ENCODE measurements around the gene NBPF12.
"Not testable (repeated sequence)": the region's sequence is repeated elsewhere in the genome, so short reads cannot be mapped to it uniquely, and the experiment has no call there.

NBPF12 gene

DNA sequence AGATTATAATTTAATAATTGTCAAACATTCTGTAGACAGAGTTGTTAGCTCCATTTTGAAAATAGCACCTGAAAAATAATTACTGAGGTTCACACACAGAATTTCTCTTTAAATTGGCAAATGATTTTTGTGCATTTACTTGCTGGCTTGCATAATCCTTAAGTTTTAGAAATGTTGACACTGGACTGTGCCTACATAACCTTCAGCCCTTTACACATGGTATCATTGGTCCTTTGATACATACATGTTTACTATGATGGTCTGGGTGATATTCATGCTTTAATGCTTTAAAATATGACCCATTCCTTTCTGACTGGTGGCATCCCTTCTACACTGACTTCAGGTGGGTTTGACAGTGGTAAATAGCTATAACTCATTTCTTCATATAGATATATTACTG lies 17.3 kb upstream of the NBPF12 start:
- not testable (repeated sequence) for H3K18ac ChIP-seq (ENCODE audit: low read length); H3K79me2 ChIP-seq (ENCODE audit: control insufficient read depth, insufficient read depth, low read length); H3K4me3 ChIP-seq (ENCODE audit: low read length); H2BK120ac ChIP-seq (ENCODE audit: low read depth, low read length); H3K79me1 ChIP-seq (ENCODE audit: low read length); H4K5ac ChIP-seq (ENCODE audit: low read length); H3K36me3 ChIP-seq (ENCODE audit: control insufficient read depth, insufficient read depth, low read length); H3K27ac ChIP-seq (ENCODE audit: low read depth, low read length); H2AK5ac ChIP-seq (ENCODE audit: low read length); H3K23ac ChIP-seq (ENCODE audit: low read length); H4K8ac ChIP-seq (ENCODE audit: low read depth, low read length); H3K9ac ChIP-seq (ENCODE audit: low read length); H3K4me2 ChIP-seq (ENCODE audit: low read length); H3K27me3 ChIP-seq (ENCODE audit: insufficient read depth, low read length, poor library complexity); H3K4me1 ChIP-seq (ENCODE audit: control insufficient read depth, low read depth, low read length); DNase-seq; H3K56ac ChIP-seq (ENCODE audit: low read length); H2BK5ac ChIP-seq (ENCODE audit: low read length); H3K4ac ChIP-seq (ENCODE audit: low read depth, low read length); H2BK15ac ChIP-seq (replicated peaks; ENCODE audit: low read depth)

DNA sequence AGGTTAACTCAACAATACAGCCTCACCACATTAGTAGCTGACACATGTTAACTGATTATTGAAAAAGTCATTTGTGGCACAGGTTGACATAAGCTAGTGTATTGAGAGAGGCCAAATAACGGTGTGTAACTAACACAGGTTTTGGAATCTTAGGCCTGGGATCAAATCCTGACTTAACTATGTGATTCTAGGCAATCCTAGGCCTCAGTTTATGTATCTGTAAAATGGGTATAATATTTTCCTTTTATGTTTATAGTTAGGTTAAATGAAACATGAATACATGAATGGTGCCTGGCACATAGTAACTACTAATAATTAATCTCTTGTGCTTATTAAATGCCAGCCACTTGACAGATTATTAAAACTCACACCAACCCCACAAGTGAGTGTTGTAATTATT lies 15.5 kb upstream of the NBPF12 start:
- H3K4me3 ChIP-seq (ENCODE audit: low read length); H2BK120ac ChIP-seq (ENCODE audit: low read depth, low read length); H3K18ac ChIP-seq (ENCODE audit: low read length); H3K9ac ChIP-seq (ENCODE audit: low read length); H3K79me2 ChIP-seq (ENCODE audit: control insufficient read depth, insufficient read depth, low read length); H4K5ac ChIP-seq (ENCODE audit: low read length); H3K36me3 ChIP-seq (ENCODE audit: control insufficient read depth, insufficient read depth, low read length); H3K4me2 ChIP-seq (ENCODE audit: low read length); H2BK5ac ChIP-seq (ENCODE audit: low read length); H4K8ac ChIP-seq (ENCODE audit: low read depth, low read length); DNase-seq; H2BK15ac ChIP-seq (replicated peaks; ENCODE audit: low read depth); H3K56ac ChIP-seq (ENCODE audit: low read length); H3K4me1 ChIP-seq (ENCODE audit: control insufficient read depth, low read depth, low read length); H3K23ac ChIP-seq (ENCODE audit: low read length); H3K27ac ChIP-seq (ENCODE audit: low read depth, low read length); H2AK5ac ChIP-seq (ENCODE audit: low read length); H3K79me1 ChIP-seq (ENCODE audit: low read length); H3K27me3 ChIP-seq (ENCODE audit: insufficient read depth, low read length, poor library complexity); H3K4ac ChIP-seq (ENCODE audit: low read depth, low read length): not testable (repeated sequence)
- WGBS (ENCODE audit: extremely low coverage, insufficient coverage, low lambda C conversion rate): no CpG with 5 or more reads among the region's 1 CpG

DNA sequence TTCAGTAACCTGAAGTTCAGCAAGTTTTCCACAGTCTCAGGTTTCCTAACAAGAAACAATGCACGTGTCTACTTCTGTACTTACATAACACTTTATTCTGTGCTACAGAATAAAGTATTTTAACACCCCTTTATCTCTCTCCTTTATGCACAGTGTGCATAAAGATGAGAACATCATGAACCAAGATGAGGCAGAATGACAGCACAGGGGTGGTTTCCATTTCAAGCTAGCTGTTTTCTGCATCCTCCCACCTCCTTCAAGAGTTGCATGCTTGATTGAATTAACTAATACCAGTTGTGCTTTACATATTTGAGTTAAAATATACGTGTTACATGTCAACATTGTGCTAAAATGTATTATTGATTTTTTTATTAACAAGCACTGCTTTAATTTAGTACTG lies 14.0 kb upstream of the NBPF12 start:
- H3K79me2 ChIP-seq (ENCODE audit: control insufficient read depth, insufficient read depth, low read length); DNase-seq; H4K8ac ChIP-seq (ENCODE audit: low read depth, low read length); H3K9ac ChIP-seq (ENCODE audit: low read length); H3K4me3 ChIP-seq (ENCODE audit: low read length); H3K36me3 ChIP-seq (ENCODE audit: control insufficient read depth, insufficient read depth, low read length); H2BK5ac ChIP-seq (ENCODE audit: low read length); H2BK120ac ChIP-seq (ENCODE audit: low read depth, low read length); H3K4ac ChIP-seq (ENCODE audit: low read depth, low read length); H2AK5ac ChIP-seq (ENCODE audit: low read length); H3K56ac ChIP-seq (ENCODE audit: low read length); H3K27me3 ChIP-seq (ENCODE audit: insufficient read depth, low read length, poor library complexity); H3K79me1 ChIP-seq (ENCODE audit: low read length); H4K5ac ChIP-seq (ENCODE audit: low read length); H2BK15ac ChIP-seq (replicated peaks; ENCODE audit: low read depth); H3K4me2 ChIP-seq (ENCODE audit: low read length); H3K18ac ChIP-seq (ENCODE audit: low read length); H3K27ac ChIP-seq (ENCODE audit: low read depth, low read length); H3K4me1 ChIP-seq (ENCODE audit: control insufficient read depth, low read depth, low read length); H3K23ac ChIP-seq (ENCODE audit: low read length): not testable (repeated sequence)
- WGBS (ENCODE audit: extremely low coverage, insufficient coverage, low lambda C conversion rate): no CpG with 5 or more reads among the region's 2 CpGs

DNA sequence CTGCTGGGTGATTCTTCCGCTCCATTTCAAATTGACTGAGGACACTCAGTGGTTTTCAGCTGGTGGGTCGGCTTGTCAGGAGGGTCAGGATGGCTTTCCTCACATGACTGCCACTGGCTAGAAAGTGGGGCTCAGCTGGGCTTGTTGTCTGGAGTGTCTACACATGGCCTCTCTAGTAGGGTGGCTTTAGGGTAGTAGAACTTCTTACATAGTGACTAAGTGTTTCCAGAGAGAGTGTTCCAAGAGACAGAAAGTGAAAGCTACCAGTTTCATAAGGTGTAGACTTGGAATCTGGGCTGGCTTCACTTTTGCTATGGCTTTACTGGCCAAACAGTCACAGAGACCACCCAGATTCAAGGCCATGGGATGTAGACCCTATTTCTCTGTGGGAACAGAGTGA lies 11.7 kb upstream of the NBPF12 start:
- not testable (repeated sequence) for H3K56ac ChIP-seq (ENCODE audit: low read length); H3K79me2 ChIP-seq (ENCODE audit: control insufficient read depth, insufficient read depth, low read length)
- WGBS (ENCODE audit: extremely low coverage, insufficient coverage, low lambda C conversion rate): no CpG with 5 or more reads among the region's 2 CpGs

DNA sequence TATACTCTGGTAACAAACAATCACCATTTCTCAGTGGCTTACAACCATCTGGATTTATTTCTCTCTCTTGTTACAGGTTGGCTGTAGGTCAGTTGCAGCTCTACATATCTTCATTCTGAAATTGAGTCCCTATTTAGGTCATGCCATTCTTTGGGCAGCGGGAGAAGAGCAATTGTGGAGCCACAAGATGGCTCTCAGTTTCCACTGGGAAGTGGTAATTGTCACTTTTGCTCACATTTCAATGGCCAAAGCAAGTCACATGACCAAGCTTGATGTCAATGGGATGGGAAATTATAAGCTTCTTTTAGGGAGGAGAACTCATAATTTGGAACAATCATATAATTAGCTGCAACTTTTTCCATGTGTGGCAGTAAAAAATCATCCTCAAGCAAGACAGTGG lies 7.9 kb upstream of the NBPF12 start:
- not testable (repeated sequence) for H3K9ac ChIP-seq (ENCODE audit: low read length); H3K4me1 ChIP-seq (ENCODE audit: control insufficient read depth, low read depth, low read length); H2BK120ac ChIP-seq (ENCODE audit: low read depth, low read length); H3K27ac ChIP-seq (ENCODE audit: low read depth, low read length); H3K23ac ChIP-seq (ENCODE audit: low read length); H3K18ac ChIP-seq (ENCODE audit: low read length); DNase-seq; H3K56ac ChIP-seq (ENCODE audit: low read length); H3K36me3 ChIP-seq (ENCODE audit: control insufficient read depth, insufficient read depth, low read length); H2BK5ac ChIP-seq (ENCODE audit: low read length); H3K27me3 ChIP-seq (ENCODE audit: insufficient read depth, low read length, poor library complexity); H4K8ac ChIP-seq (ENCODE audit: low read depth, low read length); H2AK5ac ChIP-seq (ENCODE audit: low read length); H3K4ac ChIP-seq (ENCODE audit: low read depth, low read length); H3K4me2 ChIP-seq (ENCODE audit: low read length); H3K4me3 ChIP-seq (ENCODE audit: low read length); H4K5ac ChIP-seq (ENCODE audit: low read length); H3K79me1 ChIP-seq (ENCODE audit: low read length); H3K79me2 ChIP-seq (ENCODE audit: control insufficient read depth, insufficient read depth, low read length); H2BK15ac ChIP-seq (replicated peaks; ENCODE audit: low read depth)
- WGBS (ENCODE audit: extremely low coverage, insufficient coverage, low lambda C conversion rate): no CpG with 5 or more reads among the region's 1 CpG

More for the DNA sequence above, 11.7 kb upstream of the NBPF12 start:
- not testable (repeated sequence) for H3K18ac ChIP-seq (ENCODE audit: low read length); H3K9ac ChIP-seq (ENCODE audit: low read length); H4K5ac ChIP-seq (ENCODE audit: low read length); DNase-seq; H3K79me1 ChIP-seq (ENCODE audit: low read length); H3K4me2 ChIP-seq (ENCODE audit: low read length); H3K4ac ChIP-seq (ENCODE audit: low read depth, low read length); H2BK5ac ChIP-seq (ENCODE audit: low read length); H3K4me1 ChIP-seq (ENCODE audit: control insufficient read depth, low read depth, low read length); H3K27me3 ChIP-seq (ENCODE audit: insufficient read depth, low read length, poor library complexity); H3K27ac ChIP-seq (ENCODE audit: low read depth, low read length); H3K4me3 ChIP-seq (ENCODE audit: low read length); H3K36me3 ChIP-seq (ENCODE audit: control insufficient read depth, insufficient read depth, low read length); H2BK15ac ChIP-seq (replicated peaks; ENCODE audit: low read depth); H2AK5ac ChIP-seq (ENCODE audit: low read length); H3K23ac ChIP-seq (ENCODE audit: low read length); H4K8ac ChIP-seq (ENCODE audit: low read depth, low read length); H2BK120ac ChIP-seq (ENCODE audit: low read depth, low read length)

DNA sequence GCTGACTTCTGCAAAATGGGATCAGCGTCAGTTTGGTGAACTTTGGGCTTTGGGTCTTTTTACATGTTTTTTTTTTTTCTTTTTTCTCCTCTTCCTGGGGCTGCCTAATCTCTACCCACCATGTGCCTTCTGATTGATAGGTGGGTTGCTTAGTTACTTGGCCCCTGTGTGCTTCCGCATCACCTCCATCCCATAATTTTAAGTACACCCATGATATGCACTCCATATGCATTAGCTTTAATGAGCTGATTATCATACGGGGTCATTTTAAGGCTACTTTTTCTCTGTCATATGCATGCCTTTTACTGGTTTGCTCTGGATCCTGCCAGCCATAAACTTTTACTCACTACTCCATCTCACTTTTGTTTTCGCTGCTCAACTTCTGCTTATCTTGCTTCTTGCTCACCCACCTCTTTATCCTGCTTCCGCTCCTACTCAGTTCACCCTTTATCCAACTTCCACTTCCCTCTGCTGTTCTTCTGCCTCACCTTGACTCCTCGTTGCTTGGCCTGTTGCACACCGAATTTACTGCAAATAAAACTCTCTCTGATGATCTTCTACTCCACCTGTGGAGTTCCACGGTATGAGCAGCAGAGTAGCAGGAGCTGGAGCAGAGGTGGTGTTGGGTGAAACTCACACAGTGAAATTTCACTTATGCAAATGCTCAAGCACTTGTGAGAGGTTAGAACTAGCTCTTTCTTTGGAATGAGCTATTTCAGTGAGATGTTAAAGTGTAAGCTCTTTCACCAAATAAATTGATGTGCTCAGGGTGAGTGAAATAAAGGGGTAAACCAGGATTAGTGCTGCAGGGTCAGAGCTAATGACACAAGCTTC lies 3.5 kb upstream of the NBPF12 start:
- not testable (repeated sequence) for H3K9ac ChIP-seq (ENCODE audit: low read length); H3K56ac ChIP-seq (ENCODE audit: low read length); H3K4me2 ChIP-seq (ENCODE audit: low read length); H3K4me3 ChIP-seq (ENCODE audit: low read length); H3K79me2 ChIP-seq (ENCODE audit: control insufficient read depth, insufficient read depth, low read length); H2BK5ac ChIP-seq (ENCODE audit: low read length); H2AK5ac ChIP-seq (ENCODE audit: low read length); H4K8ac ChIP-seq (ENCODE audit: low read depth, low read length); H2BK15ac ChIP-seq (replicated peaks; ENCODE audit: low read depth); H3K27me3 ChIP-seq (ENCODE audit: insufficient read depth, low read length, poor library complexity); H3K23ac ChIP-seq (ENCODE audit: low read length); H4K5ac ChIP-seq (ENCODE audit: low read length); H3K4ac ChIP-seq (ENCODE audit: low read depth, low read length); H3K4me1 ChIP-seq (ENCODE audit: control insufficient read depth, low read depth, low read length); H3K27ac ChIP-seq (ENCODE audit: low read depth, low read length); H3K79me1 ChIP-seq (ENCODE audit: low read length); H3K18ac ChIP-seq (ENCODE audit: low read length); H2BK120ac ChIP-seq (ENCODE audit: low read depth, low read length); H3K36me3 ChIP-seq (ENCODE audit: control insufficient read depth, insufficient read depth, low read length); DNase-seq
- WGBS (ENCODE audit: extremely low coverage, insufficient coverage, low lambda C conversion rate): no CpG with 5 or more reads among the region's 8 CpGs
